HepG2 (cell line): ENCODE measurements around the gene PHKB.

Source experiments
- POLR2A ChIP-seq, 2 experiments: IDR thresholded peaks; 2 replicates each; pipeline ENCODE4 v1.6.1; 2011; ENCODE audit warnings: low read depth in 2 of 2, low read length in 2 of 2, mild to moderate bottlenecking in 1 of 2, moderate library complexity in 1 of 2; ENCODE audit not compliant: insufficient read depth in 1 of 2
- SNAPC5 ChIP-seq: sonication (generic); formaldehyde crosslinking; IDR thresholded peaks from 2 replicates; pipeline ENCODE4 v1.8.1; 2023; ENCODE audit warnings: mild to moderate bottlenecking, missing genetic modification reagents, borderline replicate concordance
- ZFP36 ChIP-seq: fragments of 150-350 bp; IDR thresholded peaks from 2 replicates; pipeline ENCODE4 v1.6.1; 2018; ENCODE audit warnings: borderline replicate concordance, low read length, low read depth; ENCODE audit not compliant: partially characterized antibody
- ZKSCAN8 ChIP-seq: IDR thresholded peaks from 2 replicates; pipeline ENCODE4 v1.6.1; 2016; ENCODE audit warnings: borderline replicate concordance, missing genetic modification reagents, missing compliant biosample characterization
- ZNF598 ChIP-seq: sonication (generic); formaldehyde crosslinking; IDR thresholded peaks from 2 replicates; pipeline ENCODE4 v1.5.1; 2020; ENCODE audit warnings: mild to moderate bottlenecking, missing genetic modification reagents, borderline replicate concordance

- TF ChIP-seq ZKSCAN8 (CRISPR knock-in tag) (no peak), ZFP36 (no peak), SNAPC5 (CRISPR knock-in tag) (no peak), POLR2A (IDR thresholded peaks at IDR 0.05; ENCODE audit: insufficient read depth in 1 of 2, low read depth in 2 of 2, low read length in 2 of 2) (no peak), ZNF598 (no peak)
These were observed 19.3 kb downstream of the PHKB start for GRCh38 chr16:47480410-47480809.
